Activated CD4-positive, alpha-beta T cell treated with anti-CD3 and anti-CD28 coated beads, Interleukin-2, amount 10 ng/mL, durations not matched to agents 24 days and 14 days (primary cell): ENCODE data around the gene XPNPEP1. TPM values are rescaled to one million over a fixed set of nuclear protein-coding genes. Genes with fewer than 3 reads are reported as not detected.
A peak's percentile ranks its signal among the peaks of the same experiment; 100 is the strongest.

ENCODE experiments used
- DNase-seq: peaks from one replicate; pipeline ENCODE4 v3.0.0; 2022
- H3K27ac Mint-ChIP-seq: one replicate; pipeline ENCODE4 v1.8.0; 2022; ENCODE audit warnings: mild to moderate bottlenecking, mixed read lengths
- H3K27me3 Mint-ChIP-seq: one replicate; pipeline ENCODE4 v1.8.0; 2022; ENCODE audit warnings: mixed read lengths
- H3K36me3 Mint-ChIP-seq: one replicate; pipeline ENCODE4 v1.8.0; 2022; ENCODE audit warnings: low read depth, mild to moderate bottlenecking, mixed read lengths
- H3K4me1 Mint-ChIP-seq: one replicate; pipeline ENCODE4 v1.8.0; 2021; ENCODE audit warnings: mixed read lengths
- H3K4me3 Mint-ChIP-seq: one replicate; pipeline ENCODE4 v1.8.0; 2022; ENCODE audit warnings: mild to moderate bottlenecking, moderate library complexity, mixed read lengths
- H3K9me3 Mint-ChIP-seq: one replicate; pipeline ENCODE4 v1.8.0; 2021; ENCODE audit warnings: mixed read lengths
- intact Hi-C: fragments of 100-400 bp; cut with micrococcal nuclease; formaldehyde crosslinking; loops from one replicate; pipeline ENCODE4 v1.15.1; 2023
- total RNA-seq: library from RNA; stranded (reverse); gene quantifications from 2 replicates; pipeline ENCODE4 v1.2.3, GENCODE V29; 2022

XPNPEP1 gene
- total RNA-seq, 1 donor from 2014 or later, result 105 TPM

- Mint-ChIP-seq H3K4me3 (no peak overlapping the region), H3K9me3 (no peaks in the 10 kb centered on the region), H3K27me3 (peaks cover 1% of the 10 kb centered on the region), H3K4me1 (peaks cover 6% of the 10 kb centered on the region), H3K27ac (no peak overlapping the region), H3K36me3 (no peaks in the 10 kb centered on the region)
- intact Hi-C loops, result no loop called here
- no peak for DNase-seq
Observed at GRCh38 chr10:109940117-109940516, 16.8 kb upstream of the XPNPEP1 start.

DNA sequence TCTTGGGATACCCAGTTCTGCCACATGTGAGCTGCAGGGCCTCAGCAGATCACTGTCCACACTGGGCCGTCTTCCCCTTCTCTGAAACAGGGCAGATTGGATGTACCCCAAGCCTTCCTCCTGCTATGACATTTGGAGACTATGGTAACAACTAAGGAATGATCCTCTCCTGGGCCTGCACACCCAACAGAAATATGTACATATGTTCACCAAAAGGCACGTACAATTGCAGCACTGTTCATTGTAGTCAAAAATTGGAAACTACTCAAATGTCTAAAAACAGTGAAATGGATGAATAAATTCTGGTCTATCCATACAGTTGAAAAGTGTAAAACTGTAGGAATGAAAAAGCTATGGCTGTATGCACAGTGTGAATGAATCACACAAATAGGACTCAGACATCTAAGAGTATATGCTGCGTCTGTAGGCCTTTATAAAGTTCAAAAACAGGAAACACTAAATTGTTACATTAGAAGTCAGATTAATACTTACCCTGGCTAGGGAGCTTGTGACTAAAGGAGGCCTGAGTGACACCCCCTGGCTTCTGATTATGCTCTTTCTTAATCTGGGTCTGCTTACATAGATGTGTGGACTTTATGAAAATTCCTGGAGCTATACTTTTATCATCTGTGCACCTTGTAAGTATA lies 16.1 kb upstream of the XPNPEP1 start:
- Mint-ChIP-seq H3K4me1 (peaks cover 13% of the 10 kb centered on the region), H3K27me3 (peaks cover 1% of the 10 kb centered on the region), H3K36me3 (no peaks in the 10 kb centered on the region), H3K27ac (no peak overlapping the region), H3K9me3 (no peaks in the 10 kb centered on the region), H3K4me3 (no peak overlapping the region)
- intact Hi-C loops, result no loop called here
- no peak for DNase-seq

DNA sequence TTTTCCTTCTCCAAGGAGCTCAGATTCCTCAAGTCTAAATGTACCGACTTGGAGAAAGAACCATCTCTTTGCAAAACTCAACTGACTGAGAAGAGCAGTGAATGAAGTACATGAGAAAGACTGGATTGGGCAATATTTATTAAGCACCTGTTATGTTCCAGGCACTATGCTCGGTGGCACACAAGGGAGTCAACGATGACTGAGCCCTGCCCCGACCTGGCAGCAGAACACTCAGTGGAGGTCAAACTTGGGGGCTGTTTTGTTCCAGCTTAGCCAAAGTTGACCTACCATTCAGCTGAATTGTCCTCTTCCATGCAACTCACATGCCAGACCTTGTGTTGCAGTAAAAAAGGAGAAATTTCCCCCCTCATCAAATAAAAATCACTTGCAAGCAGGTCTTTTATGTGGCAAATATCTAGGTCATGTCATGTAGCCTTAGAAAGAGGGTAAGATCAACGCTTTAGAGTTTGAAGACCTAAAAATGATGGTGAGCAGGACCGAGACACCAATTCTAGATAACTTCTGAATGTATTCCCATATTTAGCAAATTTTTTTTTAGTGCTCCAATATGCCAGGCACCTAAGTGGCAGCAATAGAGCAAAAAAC lies 14.3 kb upstream of the XPNPEP1 start:
- Mint-ChIP-seq H3K36me3 (no peaks in the 10 kb centered on the region), H3K9me3 (no peaks in the 10 kb centered on the region), H3K4me3 (no peak overlapping the region), H3K27me3 (no peaks in the 10 kb centered on the region), H3K27ac (no peak overlapping the region), H3K4me1 (peaks cover 21% of the 10 kb centered on the region)
- no peak for DNase-seq
- intact Hi-C loops, result no loop called here

GRCh38 chr10:109934958-109935793 lies 11.9 kb upstream of the XPNPEP1 start:
- peak; percentile 74 for DNase-seq
- intact Hi-C loops, result loop anchor here (2.0 to 5.0 kb wide), 3 partner anchors 22 to 62 kb away; no protein-coding TSS in a partner anchor
- no peaks in the 10 kb centered on the region for H3K9me3 Mint-ChIP-seq
- peak overlapping the region; percentile 82 for H3K4me3 Mint-ChIP-seq
- H3K36me3 Mint-ChIP-seq, result no peaks in the 10 kb centered on the region
- H3K27me3 Mint-ChIP-seq, result no peaks in the 10 kb centered on the region
- H3K4me1 Mint-ChIP-seq, result peaks cover 21% of the 10 kb centered on the region
- H3K27ac Mint-ChIP-seq, result peak overlapping the region; percentile 96

- Mint-ChIP-seq H3K4me3 (peak overlapping the region; percentile 82), H3K4me1 (peaks cover 21% of the 10 kb centered on the region), H3K27ac (peak overlapping the region; percentile 96), H3K27me3 (peaks cover 8% of the 10 kb centered on the region), H3K9me3 (no peaks in the 10 kb centered on the region), H3K36me3 (no peaks in the 10 kb centered on the region)
- DNase-seq, result peak; percentile 80
- intact Hi-C loops, result loop anchor here (2.0 to 5.0 kb wide), 3 partner anchors 23 to 63 kb away; no protein-coding TSS in a partner anchor
Observed at GRCh38 chr10:109933984-109934565, 10.8 kb upstream of the XPNPEP1 start.

GRCh38 chr10:109932968-109933367 lies 9.7 kb upstream of the XPNPEP1 start:
- Mint-ChIP-seq H3K9me3 (no peaks in the 10 kb centered on the region), H3K4me3 (no peak overlapping the region), H3K27ac (no peak overlapping the region), H3K4me1 (peaks cover 21% of the 10 kb centered on the region), H3K36me3 (no peaks in the 10 kb centered on the region), H3K27me3 (peaks cover 10% of the 10 kb centered on the region)
- intact Hi-C loops, result loop anchor here (5.0 kb wide), 1 partner anchor 64 kb away; no protein-coding TSS in a partner anchor
- DNase-seq, result no peak

- no peak overlapping the region for H3K27ac Mint-ChIP-seq
- H3K4me1 Mint-ChIP-seq, result peaks cover 21% of the 10 kb centered on the region
- H3K4me3 Mint-ChIP-seq, result no peak overlapping the region
- DNase-seq, result no peak
- no peaks in the 10 kb centered on the region for H3K9me3 Mint-ChIP-seq
- H3K27me3 Mint-ChIP-seq, result peaks cover 10% of the 10 kb centered on the region
- intact Hi-C loops, result loop anchor here (5.0 kb wide), 1 partner anchor 65 kb away; no protein-coding TSS in a partner anchor
- H3K36me3 Mint-ChIP-seq, result no peaks in the 10 kb centered on the region
Observed at GRCh38 chr10:109932391-109932790, 9.1 kb upstream of the XPNPEP1 start.

DNA sequence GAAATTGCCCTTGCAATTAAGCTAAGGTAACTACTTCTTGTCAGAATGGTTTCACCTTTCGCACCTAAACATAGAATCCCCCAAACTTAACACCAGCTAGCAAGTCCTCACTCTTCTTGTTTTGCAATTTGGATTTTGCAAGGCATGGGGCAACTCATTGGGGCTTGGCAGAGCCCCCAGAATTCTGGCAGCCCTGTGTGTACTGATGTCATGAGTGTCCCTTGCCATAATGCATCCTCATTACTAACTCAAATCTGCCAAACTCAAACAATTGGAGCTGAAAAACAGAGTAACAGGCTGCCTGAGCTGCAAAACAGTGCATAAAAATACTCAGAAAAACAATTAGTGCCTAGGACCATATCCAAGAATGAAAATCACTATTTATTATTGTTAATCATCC lies 7.9 kb upstream of the XPNPEP1 start:
- Mint-ChIP-seq H3K4me3 (no peak overlapping the region), H3K9me3 (no peaks in the 10 kb centered on the region)
- intact Hi-C loops, result loop anchor here (5.0 kb wide), 1 partner anchor 66 kb away; no protein-coding TSS in a partner anchor

GRCh38 chr10:109929501-109930219 lies 6.3 kb upstream of the XPNPEP1 start:
- DNase-seq, result no peak
- intact Hi-C loops, result loop anchor here (5.0 to 10.0 kb wide), 2 partner anchors 68 to 635 kb away; partner anchors contain the start of gene SMC3
- Mint-ChIP-seq H3K4me3 (no peak overlapping the region), H3K27me3 (peaks cover 11% of the 10 kb centered on the region), H3K4me1 (peaks cover 11% of the 10 kb centered on the region), H3K36me3 (no peaks in the 10 kb centered on the region), H3K27ac (no peak overlapping the region), H3K9me3 (no peaks in the 10 kb centered on the region)

More for the DNA sequence above, 7.9 kb upstream of the XPNPEP1 start:
- Mint-ChIP-seq H3K4me1 (peaks cover 21% of the 10 kb centered on the region), H3K27ac (no peak overlapping the region), H3K36me3 (no peaks in the 10 kb centered on the region), H3K27me3 (peaks cover 11% of the 10 kb centered on the region)
- DNase-seq, result no peak

GRCh38 chr10:109928475-109928891 lies 5.2 kb upstream of the XPNPEP1 start:
- no peaks in the 10 kb centered on the region for H3K36me3 Mint-ChIP-seq
- no peak for DNase-seq
- no peak overlapping the region for H3K27ac Mint-ChIP-seq
- peaks cover 12% of the 10 kb centered on the region for H3K4me1 Mint-ChIP-seq
- H3K27me3 Mint-ChIP-seq, result peaks cover 11% of the 10 kb centered on the region
- H3K9me3 Mint-ChIP-seq, result no peaks in the 10 kb centered on the region
- intact Hi-C loops, result loop anchor here (10.0 kb wide), 1 partner anchor 636 kb away; the partner anchor contains the start of gene SMC3
- no peak overlapping the region for H3K4me3 Mint-ChIP-seq

DNA sequence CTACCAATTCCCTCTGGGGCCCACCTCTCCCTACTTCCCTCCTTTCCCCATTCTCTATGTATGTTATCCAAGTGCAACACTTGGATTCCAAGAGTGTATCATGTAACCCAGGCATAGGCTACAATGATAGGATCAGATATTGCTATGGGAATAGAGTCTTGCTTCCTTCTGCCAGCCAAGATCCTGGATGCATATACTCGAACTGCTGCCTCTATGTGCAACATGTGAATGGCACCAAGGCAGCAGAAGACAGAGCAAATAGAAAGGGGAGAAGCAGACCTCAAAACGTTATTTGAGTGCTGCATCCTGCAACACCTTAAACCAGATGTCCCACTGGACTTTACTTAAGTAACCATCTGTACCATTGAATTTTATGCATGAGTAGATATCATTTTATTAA lies 3.5 kb upstream of the XPNPEP1 start:
- intact Hi-C loops, result loop anchor here (10.0 kb wide), 1 partner anchor 638 kb away; the partner anchor contains the start of gene SMC3
- H3K27me3 Mint-ChIP-seq, result peaks cover 11% of the 10 kb centered on the region
- no peaks in the 10 kb centered on the region for H3K9me3 Mint-ChIP-seq

DNA sequence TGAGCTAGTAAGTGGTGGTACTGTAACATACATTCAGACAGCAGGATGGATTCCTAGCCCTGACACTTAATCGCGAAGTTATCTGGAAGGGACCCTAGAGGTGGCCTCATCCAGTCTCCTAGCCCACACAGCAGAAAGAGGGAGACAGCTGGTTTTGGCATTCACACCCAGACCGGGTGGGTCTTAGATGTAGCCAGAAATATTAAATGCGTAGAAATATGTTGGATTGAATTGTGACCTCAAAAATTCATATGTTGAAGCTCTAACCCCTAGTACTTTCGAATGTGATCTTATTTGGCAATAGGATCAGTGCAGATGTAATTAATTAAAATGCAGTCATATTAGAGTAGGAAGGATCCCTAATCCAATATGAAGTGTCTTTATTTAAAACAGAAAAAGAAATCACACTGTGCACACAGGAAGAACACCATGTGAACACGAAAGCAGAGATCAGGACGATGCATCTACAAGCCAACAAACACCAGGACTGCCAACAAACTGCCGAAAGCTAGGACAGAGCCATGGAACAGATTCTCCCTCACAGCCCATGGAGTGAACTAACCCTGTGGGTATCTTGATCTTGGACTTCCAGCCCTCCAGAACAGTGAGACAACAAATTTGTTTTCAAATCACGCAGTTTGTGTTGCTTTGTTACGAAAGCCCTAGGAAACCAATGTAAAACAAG lies 2.9 kb upstream of the XPNPEP1 start:
- DNase-seq, result no peak
- peaks cover 27% of the 10 kb centered on the region for H3K4me1 Mint-ChIP-seq
- H3K36me3 Mint-ChIP-seq, result peaks cover 9% of the 10 kb centered on the region
- H3K27ac Mint-ChIP-seq, result no peak overlapping the region
- H3K4me3 Mint-ChIP-seq, result no peak overlapping the region
- H3K27me3 Mint-ChIP-seq, result peaks cover 11% of the 10 kb centered on the region
- intact Hi-C loops, result loop anchor here (10.0 kb wide), 1 partner anchor 639 kb away; the partner anchor contains the start of gene SMC3
- no peaks in the 10 kb centered on the region for H3K9me3 Mint-ChIP-seq

More for the DNA sequence above, 3.5 kb upstream of the XPNPEP1 start:
- DNase-seq, result no peak
- Mint-ChIP-seq H3K4me1 (peaks cover 21% of the 10 kb centered on the region), H3K27ac (no peak overlapping the region), H3K4me3 (no peak overlapping the region), H3K36me3 (peaks cover 3% of the 10 kb centered on the region)
